ENCODE results near the gene TTC13.

DNA sequence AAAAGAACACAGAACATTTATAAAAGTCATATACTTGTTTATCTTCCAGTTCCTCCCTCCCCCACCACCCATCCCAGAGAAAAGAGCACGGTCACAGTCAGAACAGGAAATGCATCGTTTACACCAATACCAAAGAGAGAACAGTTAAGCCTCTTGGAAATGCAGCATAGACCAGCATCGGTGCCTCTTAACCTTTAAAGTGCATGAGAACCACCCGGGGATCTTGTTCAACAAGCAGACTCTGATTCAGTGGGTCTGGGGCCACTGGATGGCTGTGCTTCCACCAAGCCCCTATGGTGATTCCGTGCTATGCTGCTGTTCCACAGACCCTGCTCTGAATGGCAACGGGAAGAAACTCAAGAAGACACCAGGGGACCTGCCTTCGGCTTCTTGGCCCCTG is 42.2 kb upstream of the TTC13 start:
- TF ChIP-seq, protein P1, sequence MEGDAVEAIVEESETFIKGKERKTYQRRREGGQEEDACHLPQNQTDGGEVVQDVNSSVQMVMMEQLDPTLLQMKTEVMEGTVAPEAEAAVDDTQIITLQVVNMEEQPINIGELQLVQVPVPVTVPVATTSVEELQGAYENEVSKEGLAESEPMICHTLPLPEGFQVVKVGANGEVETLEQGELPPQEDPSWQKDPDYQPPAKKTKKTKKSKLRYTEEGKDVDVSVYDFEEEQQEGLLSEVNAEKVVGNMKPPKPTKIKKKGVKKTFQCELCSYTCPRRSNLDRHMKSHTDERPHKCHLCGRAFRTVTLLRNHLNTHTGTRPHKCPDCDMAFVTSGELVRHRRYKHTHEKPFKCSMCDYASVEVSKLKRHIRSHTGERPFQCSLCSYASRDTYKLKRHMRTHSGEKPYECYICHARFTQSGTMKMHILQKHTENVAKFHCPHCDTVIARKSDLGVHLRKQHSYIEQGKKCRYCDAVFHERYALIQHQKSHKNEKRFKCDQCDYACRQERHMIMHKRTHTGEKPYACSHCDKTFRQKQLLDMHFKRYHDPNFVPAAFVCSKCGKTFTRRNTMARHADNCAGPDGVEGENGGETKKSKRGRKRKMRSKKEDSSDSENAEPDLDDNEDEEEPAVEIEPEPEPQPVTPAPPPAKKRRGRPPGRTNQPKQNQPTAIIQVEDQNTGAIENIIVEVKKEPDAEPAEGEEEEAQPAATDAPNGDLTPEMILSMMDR (IDR thresholded peaks at IDR 0.05) = no peak
- no peak for TF ChIP-seq POLR2A (IDR thresholded peaks at IDR 0.05)

All from sigmoid colon (tissue), 3 donors.